BLaER1 (cell line): ENCODE results near the gene MAGI1.

Source experiments
- H3K27ac ChIP-seq: shearing (Covaris generic); formaldehyde crosslinking; 2 replicates; pipeline ENCODE4 v1.8.1; 2022
- H3K27me3 ChIP-seq: shearing (Covaris generic); formaldehyde crosslinking; 2 replicates; pipeline ENCODE4 v1.8.1; 2022
- H3K36me3 ChIP-seq: shearing (Covaris generic); formaldehyde crosslinking; 2 replicates; pipeline ENCODE4 v1.8.1; 2022
- H3K4me1 ChIP-seq: shearing (Covaris generic); formaldehyde crosslinking; 2 replicates; pipeline ENCODE4 v1.8.1; 2022
- H3K4me2 ChIP-seq: shearing (Covaris generic); formaldehyde crosslinking; 2 replicates; pipeline ENCODE4 v1.8.1; 2022
- H3K4me3 ChIP-seq: shearing (Covaris generic); formaldehyde crosslinking; 2 replicates; pipeline ENCODE4 v1.8.1; 2022
- H3K9ac ChIP-seq: shearing (Covaris generic); formaldehyde crosslinking; 2 replicates; pipeline ENCODE4 v1.8.1; 2022
- H3K9me3 ChIP-seq: shearing (Covaris generic); formaldehyde crosslinking; 2 replicates; pipeline ENCODE4 v1.8.1; 2022
- H4K20me1 ChIP-seq: shearing (Covaris generic); formaldehyde crosslinking; 2 replicates; pipeline ENCODE4 v1.8.1; 2022
- Cebpa-rat ChIP-seq: shearing (Covaris generic); IDR thresholded peaks from 2 replicates; pipeline ENCODE4 v1.8.1; 2022

The MAGI1 gene

DNA sequence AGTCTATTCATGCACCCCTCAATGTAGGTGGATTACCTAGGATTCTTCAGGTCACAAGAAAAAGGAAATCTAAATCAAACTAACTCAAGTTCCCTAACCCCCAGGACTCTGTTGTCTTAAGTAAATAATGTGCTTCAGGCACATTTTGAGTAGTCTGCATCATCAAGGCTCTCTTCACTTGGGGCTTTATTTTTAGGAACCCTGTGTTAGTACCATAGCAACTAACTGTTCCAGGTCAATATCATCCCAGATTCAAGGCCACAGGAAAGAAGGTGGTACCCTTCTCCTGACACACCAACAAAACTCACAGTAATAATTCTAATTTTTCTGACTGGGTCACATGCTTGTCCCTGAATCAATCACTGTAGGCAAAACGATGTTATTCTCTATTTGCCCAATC is 218.1 kb downstream of the MAGI1 start:
- H3K4me1 ChIP-seq = no peaks in the 10 kb centered on the region
- H3K4me2 ChIP-seq = no peak overlapping the region
- H4K20me1 ChIP-seq = no peaks in the 10 kb centered on the region
- no peaks in the 10 kb centered on the region for H3K9me3 ChIP-seq
- no peak overlapping the region for H3K9ac ChIP-seq
- H3K4me3 ChIP-seq = no peak overlapping the region
- H3K36me3 ChIP-seq = no peaks in the 10 kb centered on the region
- no peaks in the 10 kb centered on the region for H3K27me3 ChIP-seq
- no peak for TF ChIP-seq Cebpa-rat
- H3K27ac ChIP-seq = no peak overlapping the region

- no peak overlapping the region for H3K9ac ChIP-seq
- no peak for TF ChIP-seq Cebpa-rat
- no peaks in the 10 kb centered on the region for H3K9me3 ChIP-seq
- H4K20me1 ChIP-seq = no peaks in the 10 kb centered on the region
- no peak overlapping the region for H3K4me2 ChIP-seq
- H3K4me3 ChIP-seq = no peak overlapping the region
- no peak overlapping the region for H3K27ac ChIP-seq
- H3K27me3 ChIP-seq = no peaks in the 10 kb centered on the region
- H3K36me3 ChIP-seq = no peaks in the 10 kb centered on the region
- H3K4me1 ChIP-seq = no peaks in the 10 kb centered on the region
These were observed 218.8 kb downstream of the MAGI1 start for GRCh38 chr3:65819896-65820295.

DNA sequence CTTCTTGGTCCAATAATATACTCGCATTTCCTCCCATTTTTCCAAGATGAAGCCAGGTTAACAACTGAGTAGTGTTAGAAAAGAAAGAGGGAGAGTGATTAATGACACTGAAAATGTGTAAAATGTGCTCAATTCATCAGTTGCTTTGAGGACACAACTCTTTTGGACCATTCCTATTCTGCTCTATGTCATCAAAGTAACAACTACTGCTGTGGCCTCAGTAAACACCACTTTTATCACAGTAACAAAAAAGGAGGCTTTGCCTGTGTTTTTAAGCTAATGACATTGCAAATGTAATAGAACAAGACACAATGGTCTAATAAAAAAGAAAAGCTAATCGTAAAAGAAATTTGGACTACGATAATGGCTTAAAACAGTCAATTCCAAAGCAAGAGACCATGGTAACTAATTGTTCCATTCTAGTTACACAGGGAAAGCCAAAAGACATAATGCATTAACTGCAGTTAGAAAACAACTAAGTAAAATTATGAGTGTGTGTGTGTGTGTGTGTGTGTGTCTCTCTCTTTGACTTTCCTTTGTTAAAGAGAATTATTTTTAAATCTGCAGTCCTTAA is 221.1 kb downstream of the MAGI1 start:
- no peak for TF ChIP-seq Cebpa-rat
- no peaks in the 10 kb centered on the region for H3K4me1 ChIP-seq
- no peak overlapping the region for H3K4me2 ChIP-seq
- H4K20me1 ChIP-seq = no peaks in the 10 kb centered on the region
- H3K36me3 ChIP-seq = no peaks in the 10 kb centered on the region
- no peak overlapping the region for H3K9ac ChIP-seq
- no peaks in the 10 kb centered on the region for H3K9me3 ChIP-seq
- H3K27ac ChIP-seq = no peak overlapping the region
- no peaks in the 10 kb centered on the region for H3K27me3 ChIP-seq
- H3K4me3 ChIP-seq = no peak overlapping the region

- Histone ChIP-seq H3K36me3 (no peaks in the 10 kb centered on the region), H4K20me1 (no peaks in the 10 kb centered on the region), H3K4me2 (no peak overlapping the region), H3K9ac (no peak overlapping the region), H3K4me1 (no peaks in the 10 kb centered on the region), H3K9me3 (no peaks in the 10 kb centered on the region), H3K27ac (no peak overlapping the region), H3K27me3 (no peaks in the 10 kb centered on the region), H3K4me3 (no peak overlapping the region)
- no peak for TF ChIP-seq Cebpa-rat
These were observed 222.5 kb downstream of the MAGI1 start for GRCh38 chr3:65816208-65816607.

- Histone ChIP-seq H4K20me1 (no peaks in the 10 kb centered on the region), H3K9me3 (no peaks in the 10 kb centered on the region), H3K9ac (no peak overlapping the region), H3K4me2 (no peak overlapping the region), H3K4me1 (no peaks in the 10 kb centered on the region), H3K36me3 (no peaks in the 10 kb centered on the region), H3K4me3 (no peak overlapping the region), H3K27ac (no peak overlapping the region), H3K27me3 (no peaks in the 10 kb centered on the region)
- TF ChIP-seq Cebpa-rat = no peak
These were observed 223.7 kb downstream of the MAGI1 start for GRCh38 chr3:65814845-65815578.

DNA sequence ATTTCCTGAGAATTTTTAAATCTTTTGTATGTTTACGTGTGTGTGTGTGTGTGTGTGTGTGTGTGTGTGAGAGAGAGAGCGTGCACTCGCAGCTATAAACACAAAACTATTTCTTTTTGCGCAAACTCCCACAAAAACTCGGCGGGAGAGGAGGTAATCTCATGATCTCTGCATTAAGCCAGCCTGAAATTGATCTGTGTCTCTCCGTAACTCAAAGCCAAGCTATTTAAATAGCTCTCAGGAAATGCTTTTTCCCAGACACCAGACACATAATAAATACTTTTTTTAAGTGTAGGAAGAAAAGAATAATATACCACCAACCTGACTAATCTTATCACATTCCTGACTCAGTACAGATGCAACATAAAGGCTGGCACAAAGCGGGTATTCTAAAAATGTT is 226.8 kb downstream of the MAGI1 start:
- no peak overlapping the region for H3K4me2 ChIP-seq
- TF ChIP-seq Cebpa-rat = no peak
- no peaks in the 10 kb centered on the region for H3K27me3 ChIP-seq
- no peak overlapping the region for H3K9ac ChIP-seq
- H3K27ac ChIP-seq = no peak overlapping the region
- H3K4me1 ChIP-seq = no peaks in the 10 kb centered on the region
- H4K20me1 ChIP-seq = no peaks in the 10 kb centered on the region
- no peaks in the 10 kb centered on the region for H3K9me3 ChIP-seq
- H3K36me3 ChIP-seq = no peaks in the 10 kb centered on the region
- H3K4me3 ChIP-seq = no peak overlapping the region

DNA sequence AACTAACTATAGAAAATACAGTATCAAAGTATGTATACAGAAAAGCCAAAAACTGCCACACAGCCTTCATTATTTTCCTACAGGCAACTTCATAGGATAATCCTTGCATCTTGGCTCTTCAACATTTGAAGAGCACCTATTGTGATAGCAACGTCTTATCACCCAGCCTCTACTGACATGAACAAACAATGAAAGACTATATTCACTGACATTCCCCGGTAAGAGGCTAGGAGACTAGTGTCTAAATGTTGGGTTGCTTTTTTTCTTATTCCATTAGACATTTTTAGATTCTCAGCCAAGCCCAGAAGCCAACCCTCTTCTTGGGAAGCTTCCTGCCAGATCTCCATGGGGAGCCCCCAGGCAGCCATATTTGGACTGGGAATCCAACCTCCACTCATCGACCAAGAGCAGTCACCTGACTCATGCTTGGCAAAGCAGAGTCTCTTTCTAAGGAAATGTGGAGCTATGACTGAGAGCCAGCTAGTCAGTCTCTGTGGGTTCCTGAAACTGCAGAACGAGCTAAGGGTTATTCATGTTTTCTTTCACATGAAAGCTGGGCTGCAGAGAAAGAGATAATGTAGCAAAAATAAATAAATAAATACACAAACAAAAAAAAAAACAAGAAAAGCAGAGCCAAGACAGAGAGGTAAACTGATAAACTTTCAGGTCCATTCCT is 227.5 kb downstream of the MAGI1 start:
- H3K36me3 ChIP-seq = no peaks in the 10 kb centered on the region
- no peak for TF ChIP-seq Cebpa-rat
- no peak overlapping the region for H3K4me3 ChIP-seq
- no peak overlapping the region for H3K4me2 ChIP-seq
- H3K27me3 ChIP-seq = no peaks in the 10 kb centered on the region
- H3K4me1 ChIP-seq = no peaks in the 10 kb centered on the region
- no peak overlapping the region for H3K27ac ChIP-seq
- H4K20me1 ChIP-seq = no peaks in the 10 kb centered on the region
- H3K9ac ChIP-seq = no peak overlapping the region
- 0 out of 2 replicates have a peak, but pooled peaks cover 3% of the 10 kb centered on the region for H3K9me3 ChIP-seq

DNA sequence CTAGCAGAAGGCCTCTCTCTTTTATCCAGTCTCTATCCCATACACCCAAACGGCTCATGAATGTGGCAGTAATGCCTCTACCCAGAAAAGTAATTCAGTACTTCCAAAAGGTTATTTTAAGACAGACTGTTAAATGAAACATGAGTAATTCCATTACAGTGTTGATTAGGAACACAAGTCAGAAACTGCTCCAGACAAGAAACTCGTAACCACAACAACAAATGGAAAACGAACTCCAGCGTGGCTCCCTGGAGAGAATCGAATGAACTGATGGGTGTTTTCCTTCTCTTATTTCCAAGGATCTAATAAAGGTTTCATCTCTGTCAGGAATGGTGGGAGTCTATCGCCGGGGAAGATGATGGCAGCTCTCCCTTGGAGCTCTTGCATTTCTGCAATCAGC is 228.4 kb downstream of the MAGI1 start:
- Histone ChIP-seq H3K27ac (no peak overlapping the region), H3K4me3 (no peak overlapping the region), H3K27me3 (no peaks in the 10 kb centered on the region), H3K9ac (no peak overlapping the region), H4K20me1 (no peaks in the 10 kb centered on the region), H3K36me3 (no peaks in the 10 kb centered on the region), H3K4me2 (no peak overlapping the region), H3K9me3 (0 out of 2 replicates have a peak, but pooled peaks cover 12% of the 10 kb centered on the region), H3K4me1 (no peaks in the 10 kb centered on the region)
- TF ChIP-seq Cebpa-rat = no peak

GRCh38 chr3:65809641-65810150 is 229.0 kb downstream of the MAGI1 start:
- H3K9me3 ChIP-seq = 0 out of 2 replicates have a peak, but pooled peaks cover 15% of the 10 kb centered on the region
- no peaks in the 10 kb centered on the region for H4K20me1 ChIP-seq
- no peaks in the 10 kb centered on the region for H3K4me1 ChIP-seq
- no peaks in the 10 kb centered on the region for H3K27me3 ChIP-seq
- H3K36me3 ChIP-seq = no peaks in the 10 kb centered on the region
- H3K4me3 ChIP-seq = no peak overlapping the region
- H3K4me2 ChIP-seq = no peak overlapping the region
- TF ChIP-seq Cebpa-rat = no peak
- H3K9ac ChIP-seq = no peak overlapping the region
- no peak overlapping the region for H3K27ac ChIP-seq

- no peaks in the 10 kb centered on the region for H4K20me1 ChIP-seq
- H3K27me3 ChIP-seq = no peaks in the 10 kb centered on the region
- H3K27ac ChIP-seq = no peak overlapping the region
- H3K9ac ChIP-seq = no peak overlapping the region
- H3K9me3 ChIP-seq = 0 out of 2 replicates have a peak, but pooled peaks cover 15% of the 10 kb centered on the region
- H3K4me3 ChIP-seq = no peak overlapping the region
- H3K36me3 ChIP-seq = no peaks in the 10 kb centered on the region
- no peaks in the 10 kb centered on the region for H3K4me1 ChIP-seq
- no peak overlapping the region for H3K4me2 ChIP-seq
- TF ChIP-seq Cebpa-rat = no peak
These were observed 229.9 kb downstream of the MAGI1 start for GRCh38 chr3:65808824-65809223.
